GM06990 (cell line): ENCODE data around the gene SCN8A.

Source experiments
- DNase-seq: peaks from one replicate; pipeline ENCODE4 v3.0.0-alpha.2; 2011; ENCODE audit not compliant: insufficient read length; ENCODE audit errors: extremely low read depth
- H3K27me3 ChIP-seq: replicated peaks from 2 replicates; pipeline ENCODE4 v1.6.0; 2011; ENCODE audit warnings: low read length; ENCODE audit not compliant: control insufficient read depth, insufficient read depth
- H3K36me3 ChIP-seq: 2 replicates; pipeline ENCODE4 v1.5.1; 2011; ENCODE audit warnings: low read length; ENCODE audit not compliant: control insufficient read depth, insufficient read depth
- H3K4me3 ChIP-seq: replicated peaks from 2 replicates; pipeline ENCODE4 v1.5.1; 2011; ENCODE audit warnings: low read depth, mild to moderate bottlenecking, control low read depth, low read length
- CTCF ChIP-seq: IDR thresholded peaks from 2 replicates; pipeline ENCODE4 v1.5.1; 2011; ENCODE audit warnings: low read length, control low read depth, mild to moderate bottlenecking, inconsistent platforms; ENCODE audit not compliant: insufficient read depth, poor library complexity, severe bottlenecking

Gene SCN8A

GRCh38 chr12:51663390-51663789 lies 72.4 kb downstream of the SCN8A start:
- no peaks in the 10 kb centered on the region for H3K36me3 ChIP-seq
- no peak for DNase-seq
- no peak for TF ChIP-seq CTCF
- no peak overlapping the region for H3K4me3 ChIP-seq
- H3K27me3 ChIP-seq: no peaks in the 10 kb centered on the region; the same call in 1 of the 2 replicates

GRCh38 chr12:51666696-51667095 lies 75.7 kb downstream of the SCN8A start:
- DNase-seq: no peak
- Histone ChIP-seq H3K36me3 (no peaks in the 10 kb centered on the region), H3K27me3 (no peaks in the 10 kb centered on the region; the same call in 1 of the 2 replicates), H3K4me3 (no peak overlapping the region)
- no peak for TF ChIP-seq CTCF

- Histone ChIP-seq H3K4me3 (no peak overlapping the region), H3K36me3 (no peaks in the 10 kb centered on the region), H3K27me3 (no peaks in the 10 kb centered on the region; the same call in 1 of the 2 replicates)
- TF ChIP-seq CTCF: no peak
- DNase-seq: no peak
Measured at GRCh38 chr12:51667269-51667668, 76.2 kb downstream of the SCN8A start.

- no peaks in the 10 kb centered on the region for H3K27me3 ChIP-seq
- H3K36me3 ChIP-seq: no peaks in the 10 kb centered on the region
- DNase-seq: no peak
- no peak overlapping the region for H3K4me3 ChIP-seq
- no peak for TF ChIP-seq CTCF
Measured at GRCh38 chr12:51669271-51669670, 78.2 kb downstream of the SCN8A start.

GRCh38 chr12:51669996-51670395 lies 79.0 kb downstream of the SCN8A start:
- no peak for TF ChIP-seq CTCF
- H3K27me3 ChIP-seq: no peaks in the 10 kb centered on the region; the same call in 1 of the 2 replicates
- no peak for DNase-seq
- H3K4me3 ChIP-seq: no peak overlapping the region
- H3K36me3 ChIP-seq: no peaks in the 10 kb centered on the region

- no peaks in the 10 kb centered on the region; the same call in 1 of the 2 replicates for H3K27me3 ChIP-seq
Measured at GRCh38 chr12:51672334-51672733, 81.3 kb downstream of the SCN8A start.

More at GRCh38 chr12:51672334-51672733, 81.3 kb downstream of the SCN8A start:
- H3K36me3 ChIP-seq: no peaks in the 10 kb centered on the region
- no peak overlapping the region for H3K4me3 ChIP-seq
- DNase-seq: no peak
- TF ChIP-seq CTCF: no peak
